OCI-LY1 (cell line): Measurements from ENCODE around the gene SS18L1.

Source experiments
- CTCF ChIP-seq: fragments of 200-600 bp; sonication (generic), shearing (Covaris generic); IDR thresholded peaks from 2 replicates; pipeline ENCODE4 v1.5.1; 2017; ENCODE audit warnings: mild to moderate bottlenecking, antibody characterized with exemption, low read length, moderate library complexity, mixed read lengths
- EZH2 ChIP-seq: fragments of 200-600 bp; sonication (generic), shearing (Covaris generic); IDR thresholded peaks from 2 replicates; pipeline ENCODE4 v1.8.0; 2017; ENCODE audit warnings: borderline replicate concordance, mixed run types, mild to moderate bottlenecking, antibody characterized with exemption, low read length, moderate library complexity, mixed read lengths

GRCh38 chr20:62129731-62130531, 13.6 kb upstream of the SS18L1 start:
- no peak for TF ChIP-seq CTCF
- no peak for TF ChIP-seq EZH2
